GM18909 (cell line): Measurements from ENCODE around the gene CACNA1H.

Experiments used
- ATAC-seq: cut with Tn5 transposase; IDR thresholded peaks from one replicate; pipeline ENCODE4 v1.9.1; 2021; ENCODE audit warnings: mild to moderate bottlenecking; ENCODE audit not compliant: unreplicated experiment, poor library complexity

Gene CACNA1H

DNA sequence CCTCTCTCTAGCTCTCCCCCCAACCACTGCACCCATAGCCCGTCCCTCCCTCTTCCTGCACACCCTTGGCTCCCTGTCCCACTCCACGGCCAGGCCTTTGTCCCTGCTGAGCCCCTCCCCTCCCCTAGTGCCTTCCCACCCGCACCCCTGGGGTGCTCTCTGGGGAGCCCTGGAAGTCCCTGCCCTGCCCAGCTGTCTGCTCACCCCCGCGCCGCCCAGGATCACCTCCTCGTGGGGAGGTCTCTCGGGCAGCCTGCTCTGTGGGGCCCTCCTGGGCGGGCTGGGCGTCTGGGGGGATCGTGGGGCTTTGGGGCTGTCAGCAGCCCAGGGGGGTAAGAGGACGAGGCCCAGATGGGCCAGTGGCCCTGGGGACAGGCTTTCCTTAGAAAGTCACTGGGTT lies 18.1 kb downstream of the CACNA1H start:
- ATAC-seq, result no peak

DNA sequence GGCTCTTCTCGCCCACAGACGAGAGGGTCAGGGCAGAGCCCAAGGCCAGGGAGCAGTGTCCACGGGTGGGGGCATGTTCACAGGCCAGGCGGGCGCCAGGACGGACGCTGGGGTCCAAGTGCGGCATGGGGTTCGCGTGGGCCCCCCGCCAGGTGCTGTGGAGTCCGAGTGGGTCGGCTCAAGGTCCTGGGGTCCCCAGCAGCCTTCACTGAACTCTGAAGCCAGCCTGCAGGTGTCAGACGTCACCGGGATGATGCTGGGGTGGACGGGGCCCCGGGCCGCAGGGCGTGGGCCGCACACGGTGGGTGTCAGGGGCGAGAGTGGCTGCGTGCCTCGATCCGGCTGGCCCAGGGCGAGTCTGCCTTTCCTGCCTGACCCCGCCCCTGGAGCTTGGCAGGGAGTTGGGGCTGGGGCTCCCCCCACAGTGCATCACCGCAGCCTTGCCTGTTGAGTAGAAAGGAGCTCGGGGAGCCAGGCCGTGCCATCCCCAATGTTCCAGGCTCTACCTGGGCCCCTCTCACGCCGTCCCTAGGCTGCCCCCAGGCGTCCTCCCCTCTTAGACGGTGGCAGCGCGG lies 19.0 kb downstream of the CACNA1H start:
- no peak for ATAC-seq

DNA sequence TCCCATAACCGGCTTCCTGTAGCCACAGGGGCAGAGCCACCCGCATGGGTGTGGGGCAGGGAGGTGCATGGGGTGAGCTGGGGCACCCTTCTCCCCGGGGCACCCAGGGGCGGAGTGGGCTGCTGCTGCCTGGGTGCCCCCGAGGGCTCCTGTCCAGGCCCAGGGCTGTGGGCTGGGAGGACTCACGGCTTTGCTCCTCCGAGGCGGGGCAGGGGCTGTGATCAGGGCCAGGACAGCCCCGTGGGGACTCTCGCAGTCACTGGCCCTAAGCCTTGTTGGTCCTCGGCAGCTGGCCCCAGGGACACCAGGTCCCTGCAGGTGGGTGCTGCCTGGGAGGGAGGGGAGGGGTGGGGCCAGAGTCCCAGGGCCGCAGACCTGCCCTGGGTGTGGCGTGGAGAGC lies 19.7 kb downstream of the CACNA1H start:
- no peak for ATAC-seq

DNA sequence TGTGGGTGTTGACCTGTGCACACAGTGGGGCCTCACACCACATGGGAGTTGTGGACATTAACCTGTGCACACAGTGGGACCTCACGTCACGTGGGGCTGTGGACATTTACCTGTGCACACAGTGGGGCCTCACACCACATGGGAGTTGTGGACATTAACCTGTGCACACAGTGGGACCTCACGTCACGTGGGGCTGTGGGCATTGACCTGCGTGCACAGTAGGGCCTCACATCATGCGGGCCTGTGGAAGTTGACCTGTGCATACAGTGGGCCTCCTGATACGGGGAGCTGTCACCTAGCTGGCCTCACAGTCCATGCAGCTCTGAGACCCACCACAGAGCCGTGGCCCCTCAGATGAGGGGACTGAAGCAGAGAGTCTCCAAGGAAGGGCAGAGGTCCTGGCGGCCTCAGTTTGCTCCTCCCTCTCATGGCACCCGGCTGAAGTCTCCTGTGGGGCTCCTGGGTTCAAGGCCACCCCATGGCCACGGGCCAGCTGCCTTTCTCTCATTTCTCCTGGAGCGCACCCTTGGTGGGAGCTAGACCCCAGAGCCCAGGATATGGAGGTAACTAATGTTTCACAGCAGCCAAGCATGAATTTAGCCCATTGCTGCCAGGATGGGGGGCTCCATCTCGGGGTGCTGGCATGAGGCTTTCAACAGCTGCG lies 21.0 kb downstream of the CACNA1H start:
- no peak for ATAC-seq

DNA sequence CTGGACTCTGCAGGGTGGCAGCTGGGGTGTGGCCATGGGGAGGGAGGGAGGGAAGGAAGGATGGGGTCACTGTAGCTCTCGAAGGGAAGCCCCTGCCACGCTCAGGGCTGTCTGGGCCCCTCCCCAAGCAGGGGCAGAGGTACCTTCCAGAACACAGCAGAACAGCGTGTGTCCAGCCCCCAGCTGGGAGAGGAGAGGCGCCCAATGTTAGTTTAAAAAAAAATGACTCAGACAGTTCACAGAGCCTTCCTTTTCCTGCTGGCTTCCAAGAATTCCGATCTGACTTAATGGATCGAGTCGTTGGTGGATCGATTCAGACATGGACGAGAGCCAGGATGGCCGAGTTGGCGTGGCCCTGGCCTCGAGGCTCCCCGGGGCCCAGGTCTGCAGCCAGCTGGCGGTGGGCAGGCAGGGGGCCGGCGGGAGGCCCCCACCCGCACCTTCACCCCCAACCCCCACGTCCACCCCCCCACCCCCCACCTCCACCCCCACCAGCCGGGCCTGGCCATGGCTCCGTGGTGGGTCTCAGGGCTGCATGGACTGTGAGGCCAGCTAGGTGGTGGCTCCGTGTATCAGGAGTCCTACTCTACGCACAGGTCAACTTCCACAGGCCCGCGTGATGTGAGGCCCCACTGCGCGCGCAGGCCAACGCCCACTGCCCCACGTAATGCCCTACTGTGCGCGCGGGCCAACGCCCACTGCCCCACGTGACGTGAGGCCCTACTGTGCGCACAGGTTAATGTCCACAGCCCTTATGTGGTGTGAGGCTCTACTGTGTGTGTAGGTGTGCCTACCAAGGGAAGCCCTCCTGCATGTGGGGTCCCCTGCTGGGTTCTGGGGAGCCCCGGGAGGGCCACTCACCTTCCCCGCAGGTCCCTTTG lies 21.8 kb downstream of the CACNA1H start:
- no peak for ATAC-seq

DNA sequence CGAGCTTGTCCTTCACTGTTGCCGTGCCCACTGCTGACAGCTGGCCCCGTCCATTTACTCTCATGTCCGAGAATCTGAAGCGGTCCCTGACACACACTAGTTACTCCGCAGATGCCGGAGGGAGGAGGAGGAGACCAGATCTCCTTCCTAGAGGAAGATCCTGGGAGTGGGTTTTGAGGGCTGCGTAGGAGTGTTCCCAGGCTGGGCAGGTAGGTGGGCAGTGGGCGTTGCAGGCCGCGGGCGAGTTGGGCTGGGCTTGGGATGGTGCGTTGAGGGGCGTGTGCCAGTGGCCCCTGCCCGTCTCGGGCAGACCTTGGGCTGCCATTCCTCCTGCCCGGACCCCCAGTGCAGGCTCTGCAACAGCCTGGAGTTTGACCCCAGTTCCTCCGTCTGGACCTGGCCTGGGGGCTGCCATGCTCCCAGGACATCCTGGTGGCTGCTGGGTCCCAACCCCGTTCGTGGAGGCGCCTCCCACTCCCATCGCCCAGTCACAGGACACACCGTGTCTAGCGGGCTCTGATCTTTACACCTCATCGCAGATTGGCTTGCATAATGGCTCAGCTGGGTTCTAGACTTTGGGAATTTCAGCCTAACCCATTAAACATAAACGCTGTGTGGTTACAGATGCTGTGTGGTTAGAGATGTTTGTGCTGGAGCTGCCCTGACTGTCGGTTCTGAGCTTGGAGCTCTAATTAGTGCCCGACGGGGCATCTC lies 22.8 kb downstream of the CACNA1H start:
- ATAC-seq, result no peak

DNA sequence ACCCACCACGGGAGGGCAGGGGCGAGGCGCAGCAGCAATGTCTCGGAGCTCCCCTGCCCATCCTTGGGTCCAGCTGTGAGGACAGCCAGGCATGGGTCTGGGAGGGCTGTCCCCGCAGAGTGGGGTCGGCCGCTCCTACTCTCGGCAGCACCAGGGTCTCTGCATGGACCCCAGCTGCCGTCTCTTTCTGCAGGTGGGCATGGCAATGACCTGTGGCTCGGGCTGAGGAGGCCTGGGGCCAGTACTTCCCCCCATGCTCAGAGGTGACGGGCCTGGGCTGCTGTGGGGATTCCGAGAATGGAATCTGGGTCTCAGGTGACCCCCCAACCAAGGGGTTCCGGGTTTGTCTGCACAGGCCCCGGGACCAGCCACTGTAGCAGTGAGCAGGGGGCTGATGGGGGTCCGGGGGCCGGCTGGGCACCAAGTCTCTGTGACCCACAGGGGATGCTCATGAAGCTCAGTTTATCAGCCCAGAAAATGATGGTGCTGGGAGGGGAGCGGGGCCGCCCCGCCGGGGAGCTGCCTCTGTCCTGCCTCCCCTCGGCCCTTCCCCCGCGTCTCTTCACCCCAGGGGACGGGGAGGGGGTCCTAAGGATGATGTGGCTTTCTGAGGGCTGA lies 23.5 kb downstream of the CACNA1H start:
- no peak for ATAC-seq

DNA sequence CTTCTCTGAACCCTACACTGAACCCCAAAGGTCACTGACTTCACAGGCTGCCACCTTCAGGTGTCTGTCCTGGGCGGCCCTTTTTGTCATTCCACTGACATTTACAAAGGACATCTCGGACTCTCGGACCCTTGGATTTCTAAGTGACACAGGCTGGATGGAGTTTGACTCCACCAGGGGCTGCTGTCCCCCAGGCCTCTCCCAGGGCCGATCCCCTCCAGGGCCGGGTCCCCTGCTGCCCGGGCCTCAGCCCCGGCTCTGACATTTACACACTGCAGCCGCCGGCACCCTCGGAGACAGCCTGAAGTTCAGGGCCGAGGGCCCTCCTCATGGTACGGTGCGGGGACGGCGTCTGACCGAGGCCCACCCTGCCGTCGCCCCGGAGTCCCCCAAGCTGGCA lies 24.1 kb downstream of the CACNA1H start:
- ATAC-seq, result no peak

DNA sequence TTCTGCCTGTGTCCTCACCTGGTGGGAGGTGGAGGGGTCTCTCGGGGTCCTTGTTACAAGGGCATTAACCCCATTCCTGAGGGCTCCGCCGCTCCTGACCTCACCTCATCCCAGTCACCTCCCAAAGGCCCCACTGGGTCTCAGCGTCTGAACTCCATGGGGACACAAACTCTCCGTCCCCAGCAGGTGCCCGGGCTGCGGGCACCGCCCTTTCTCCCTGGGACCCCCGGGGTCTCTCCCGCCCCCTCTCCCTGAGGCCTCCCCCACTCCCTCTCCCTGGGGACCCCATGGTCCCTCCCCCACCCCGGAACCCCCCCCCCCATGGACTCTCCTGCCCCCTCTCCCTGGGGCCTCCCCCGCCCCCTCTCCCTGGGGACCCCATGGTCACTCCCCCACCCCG lies 24.8 kb downstream of the CACNA1H start:
- no peak for ATAC-seq

DNA sequence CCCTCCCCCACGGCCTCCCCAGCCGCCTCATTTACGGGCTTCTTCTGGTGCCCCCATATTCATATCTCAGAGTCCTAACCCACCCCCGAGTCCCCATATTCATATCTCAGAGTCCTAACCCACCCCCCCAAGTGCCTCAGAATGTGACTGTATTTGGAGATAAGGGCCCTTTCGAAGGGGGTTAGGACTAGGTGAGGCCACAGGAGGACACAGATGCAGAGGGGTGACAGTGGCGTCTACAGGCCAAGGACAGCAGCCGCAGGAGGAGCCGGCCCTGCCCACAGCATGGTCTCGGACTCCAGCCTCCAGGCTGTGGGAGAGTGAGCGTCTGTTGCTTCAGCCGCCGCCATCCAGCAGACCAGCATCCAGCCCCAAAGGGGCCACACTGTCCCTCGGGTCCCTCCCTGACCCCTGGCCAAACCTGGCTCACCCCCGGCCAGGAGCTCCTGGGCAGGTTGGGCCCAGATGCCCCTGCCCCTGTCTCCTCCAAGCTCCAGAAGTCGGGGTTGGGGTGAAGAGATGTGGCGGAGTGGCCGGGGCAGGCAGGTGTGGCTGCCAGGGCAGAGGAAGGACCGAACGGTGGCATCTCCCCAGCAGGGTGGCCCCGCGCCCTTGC lies 25.5 kb downstream of the CACNA1H start:
- ATAC-seq, result no peak

DNA sequence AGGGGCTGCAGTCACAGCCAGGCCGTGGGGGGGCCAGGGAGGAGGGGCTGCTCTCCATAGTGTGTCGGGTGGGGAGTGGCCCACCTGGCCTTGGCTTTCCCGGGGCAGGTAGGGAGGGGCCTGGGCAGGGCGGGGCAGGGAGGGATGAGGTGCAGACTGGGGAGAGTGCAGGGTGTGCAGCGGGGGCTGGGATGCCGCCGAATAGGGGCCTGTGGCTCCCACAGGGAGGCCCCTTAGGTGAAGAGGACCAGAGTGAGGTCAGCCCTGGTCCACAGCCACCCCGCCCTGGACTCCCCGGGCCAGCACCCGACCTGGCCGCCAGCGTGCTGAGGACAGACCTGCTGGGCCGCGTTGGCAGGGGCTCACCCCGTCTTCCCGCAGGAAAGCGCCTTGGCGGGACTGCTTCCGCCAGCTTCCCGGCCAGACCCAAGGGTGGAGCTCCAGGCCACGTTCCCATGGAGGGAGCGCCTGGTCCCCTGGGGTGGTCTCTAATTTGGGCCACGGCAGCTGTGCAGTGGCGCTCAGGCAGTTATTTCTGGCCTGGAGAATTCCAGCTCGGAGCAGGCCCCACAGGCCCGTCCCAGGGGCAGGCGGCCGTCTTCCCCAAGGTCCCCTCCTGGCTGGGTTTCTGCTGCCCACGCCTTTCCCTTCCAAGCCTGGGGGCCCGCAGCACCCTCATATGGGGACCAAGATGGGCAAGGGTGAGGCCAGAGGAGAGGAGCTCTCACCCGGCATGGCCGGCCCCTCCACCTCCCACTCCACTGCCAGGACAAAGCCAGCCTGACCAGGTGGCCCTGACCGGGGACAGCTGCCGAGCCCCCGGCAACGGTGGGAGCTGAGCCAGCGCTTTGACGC lies 27.9 kb downstream of the CACNA1H start:
- ATAC-seq, result no peak

DNA sequence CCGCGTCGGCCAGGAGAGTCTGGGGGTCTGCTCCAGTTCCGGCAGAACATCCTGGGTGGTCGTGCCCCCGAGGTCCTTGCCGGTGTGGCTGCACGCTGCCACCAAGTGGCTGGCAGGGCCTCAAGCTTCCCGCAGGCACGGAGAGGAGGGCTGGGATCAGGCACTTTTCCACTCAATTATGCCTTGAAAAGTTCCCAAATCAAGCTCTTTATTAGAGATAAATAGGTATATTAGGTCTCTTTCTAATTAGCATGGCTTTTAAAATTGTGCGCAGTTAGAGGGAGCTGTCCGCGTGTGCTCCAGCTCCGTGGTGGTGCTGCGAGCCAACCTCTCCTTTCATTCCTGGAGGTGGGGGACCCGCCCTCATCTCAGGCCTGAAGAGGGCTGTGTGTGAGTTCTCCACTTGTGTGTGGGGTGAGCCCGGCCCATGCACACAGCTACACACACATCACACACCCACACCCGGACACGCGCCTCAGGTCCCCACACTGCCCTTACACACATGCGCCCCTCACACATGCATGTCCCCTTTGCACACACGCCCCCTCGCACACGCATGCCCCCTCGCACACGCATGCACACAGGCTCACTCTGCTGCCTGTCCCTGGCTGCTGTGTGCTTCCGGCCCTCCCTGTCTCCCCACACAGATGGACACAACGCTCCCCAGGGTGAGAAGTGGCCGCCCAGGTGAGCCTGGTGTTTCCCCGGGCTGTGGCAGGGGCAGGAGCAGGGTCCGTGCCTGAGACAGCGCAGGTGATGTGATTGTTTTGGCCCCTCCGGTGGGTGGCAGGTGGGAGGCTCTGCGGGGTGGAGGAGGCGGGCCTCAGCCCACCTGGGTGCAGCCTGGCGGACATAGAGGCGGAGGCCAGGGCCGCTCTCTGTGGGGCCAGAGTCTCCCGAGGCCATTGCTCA lies 28.8 kb downstream of the CACNA1H start:
- ATAC-seq, result no peak

DNA sequence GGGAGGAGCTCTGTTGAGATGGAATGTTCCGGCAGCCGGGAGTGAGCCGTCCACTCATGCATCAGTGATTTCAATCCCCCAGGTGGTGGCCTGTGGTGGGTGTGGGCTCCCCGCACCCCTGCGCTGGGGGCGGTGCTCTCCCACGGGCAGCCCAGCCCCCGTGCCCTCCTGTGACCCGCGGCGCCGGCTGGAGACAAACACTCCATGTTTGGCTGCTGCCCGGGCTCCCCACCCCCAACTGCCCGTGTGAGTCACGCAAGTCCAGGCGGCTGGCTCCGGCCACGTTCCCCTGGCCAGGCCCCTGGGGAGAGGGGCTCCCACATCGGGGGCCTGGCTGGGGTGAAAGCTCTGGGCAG lies 29.4 kb downstream of the CACNA1H start:
- ATAC-seq, result no peak

DNA sequence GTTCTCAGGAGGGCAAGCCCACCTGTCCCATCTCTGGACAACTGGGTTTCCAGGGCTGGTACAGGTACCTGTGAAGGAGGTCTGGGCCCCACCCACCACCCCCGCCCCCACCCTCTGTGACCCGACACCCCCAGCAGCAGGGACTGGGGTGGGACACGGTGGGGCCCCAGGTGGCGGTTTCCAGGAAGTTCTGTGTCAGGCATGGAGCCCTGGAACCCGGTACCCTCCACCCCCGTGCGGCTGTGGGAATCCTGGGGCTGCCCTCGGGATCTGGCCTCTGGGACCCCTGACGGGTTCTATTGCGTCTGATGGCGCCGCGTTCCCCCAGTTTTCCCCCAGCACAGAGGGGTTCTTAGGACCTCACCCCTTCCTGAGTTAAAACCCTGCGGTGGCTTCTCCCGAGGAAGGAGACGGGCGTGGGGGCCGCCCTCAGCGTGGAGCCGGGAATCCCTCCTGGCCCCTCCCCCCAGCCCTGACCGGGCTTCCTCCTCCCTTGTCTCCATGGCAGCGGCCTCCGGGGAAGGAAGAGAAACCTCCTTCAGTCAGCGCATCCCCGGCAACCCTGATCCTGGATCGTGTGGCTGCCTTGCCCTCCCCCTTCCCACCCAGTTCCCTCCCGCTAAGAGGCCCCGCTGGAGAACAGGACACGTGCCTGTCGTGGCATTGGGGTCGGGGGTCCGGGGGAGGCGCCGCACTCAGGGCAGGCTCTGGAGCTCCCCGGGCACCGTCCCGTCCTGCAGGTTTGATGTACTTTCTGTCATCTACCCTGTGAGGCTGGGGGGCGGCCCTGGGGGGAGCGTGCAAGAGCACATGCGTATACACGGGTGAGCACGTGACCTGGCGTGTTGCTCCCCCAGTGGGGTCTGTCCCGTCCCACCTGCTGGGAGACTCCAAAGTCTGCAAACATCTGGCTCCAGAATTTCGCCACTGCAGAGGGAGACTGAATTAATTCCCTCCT lies 30.3 kb downstream of the CACNA1H start:
- no peak for ATAC-seq

DNA sequence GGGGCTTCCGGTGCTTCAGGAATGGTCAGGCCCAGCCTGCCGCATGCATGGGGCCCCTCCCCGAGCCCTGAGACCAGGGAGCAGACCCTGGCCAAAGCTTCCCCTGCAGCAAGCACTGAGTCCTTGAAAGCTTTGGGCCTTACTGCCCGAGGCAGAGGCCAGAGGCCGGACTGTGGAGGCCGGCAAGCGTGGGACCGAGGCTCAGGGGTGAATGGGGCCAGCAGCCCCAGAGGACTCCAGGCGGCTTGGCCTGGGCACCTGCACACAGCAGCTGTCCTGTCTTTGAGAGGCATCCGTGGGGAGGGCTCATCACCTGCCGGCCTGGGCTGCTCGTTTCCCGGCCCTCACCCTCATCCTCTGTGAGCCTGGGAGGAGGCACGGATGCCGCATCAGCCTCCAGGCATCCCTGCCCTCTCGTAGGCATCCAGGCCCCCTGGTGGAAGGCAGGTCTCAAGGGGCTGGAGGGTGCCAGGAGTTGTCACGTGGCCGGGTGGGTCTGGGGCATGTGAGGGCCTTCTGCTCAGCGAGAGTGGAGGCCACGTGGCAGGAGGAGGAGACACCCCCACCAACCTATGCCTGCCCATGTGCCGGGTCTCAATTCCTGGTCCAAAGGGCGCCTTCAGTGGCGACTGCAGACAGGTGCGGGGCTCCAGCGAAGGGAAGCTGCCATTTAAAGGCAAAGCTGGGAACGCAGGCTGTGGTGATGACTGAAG lies 31.4 kb downstream of the CACNA1H start:
- no peak for ATAC-seq

DNA sequence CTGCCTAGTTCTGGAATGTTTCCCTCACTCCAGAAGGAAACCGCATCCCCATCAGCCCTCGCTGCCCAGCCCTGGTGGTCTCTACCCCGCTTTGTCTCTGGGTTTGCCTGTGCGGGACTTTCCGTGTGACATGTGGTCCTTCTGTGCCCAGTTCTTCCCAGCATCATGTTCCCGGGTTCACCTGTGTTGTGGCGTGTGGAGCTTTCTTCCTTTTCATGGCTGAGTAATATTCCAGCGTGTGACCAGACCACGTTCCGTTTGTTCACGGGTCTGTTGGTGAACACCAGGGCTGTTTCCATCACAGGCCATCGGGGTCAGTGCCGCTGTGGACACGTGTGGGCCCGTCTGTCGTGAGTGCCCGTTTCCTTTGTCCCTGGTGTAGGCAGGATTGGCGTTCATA lies 32.1 kb downstream of the CACNA1H start:
- no peak for ATAC-seq
